Activated CD4-positive, alpha-beta memory T cell treated with anti-CD3 and anti-CD28 coated beads for 36 hours (primary cell): ENCODE data around the gene KLHL5. TPM values are rescaled to one million over a fixed set of nuclear protein-coding genes. Genes with fewer than 3 reads are reported as not detected.

Experiments used
- CTCF ChIA-PET: fragments of 350-600 bp; sonication (Branson Sonifier 250); formaldehyde crosslinking; loops from one replicate; lab custom pipeline; 2021; ENCODE audit warnings: antibody characterized with exemption, inconsistent platforms; lab: Charles Lee
- POLR2A ChIA-PET: fragments of 350-600 bp; sonication (Branson Sonifier 250); formaldehyde crosslinking; loops from one replicate; lab custom pipeline; 2021; ENCODE audit warnings: antibody characterized with exemption; lab: Charles Lee
- DNase-seq: peaks from one replicate; pipeline ENCODE4 v3.0.0-alpha.2; 2020
- H3K27ac Mint-ChIP-seq: one replicate; pipeline ENCODE4 v1.8.0; 2021; ENCODE audit warnings: mixed read lengths
- H3K27me3 Mint-ChIP-seq: one replicate; pipeline ENCODE4 v1.8.0; 2021; ENCODE audit warnings: mixed read lengths
- H3K36me3 Mint-ChIP-seq: one replicate; pipeline ENCODE4 v1.8.0; 2021; ENCODE audit warnings: mixed read lengths
- H3K4me1 Mint-ChIP-seq: one replicate; pipeline ENCODE4 v1.8.0; 2021; ENCODE audit warnings: low read depth, mixed read lengths
- H3K4me3 Mint-ChIP-seq: one replicate; pipeline ENCODE4 v1.8.0; 2021; ENCODE audit warnings: mild to moderate bottlenecking, mixed read lengths
- H3K9me3 Mint-ChIP-seq: one replicate; pipeline ENCODE4 v1.8.0; 2021; ENCODE audit warnings: mixed read lengths
- intact Hi-C: fragments of 100-400 bp; cut with micrococcal nuclease; formaldehyde crosslinking; loops from one replicate; pipeline ENCODE4 v1.15.1; 2023
- total RNA-seq, 2 experiments: library from RNA; stranded (reverse); gene quantifications; one replicate each; pipeline ENCODE4 v1.2.3, GENCODE V29; 2021

The KLHL5 gene
- total RNA-seq, 2 experiments from 2014 or later: 35.2 to 35.6 TPM

DNA sequence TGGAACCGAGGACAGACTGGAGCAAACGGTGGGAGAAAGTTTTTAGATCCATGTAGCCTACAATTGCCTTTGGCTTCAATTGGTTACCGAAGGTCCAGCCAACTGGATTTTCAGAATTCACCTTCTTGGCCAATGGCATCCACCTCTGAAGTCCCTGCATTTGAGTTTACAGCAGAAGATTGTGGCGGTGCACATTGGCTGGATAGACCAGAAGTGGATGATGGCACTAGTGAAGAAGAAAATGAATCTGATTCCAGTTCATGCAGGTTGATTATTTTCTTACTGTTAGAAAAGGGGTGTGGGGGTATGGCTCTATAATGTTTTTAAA is 702 bp downstream of the KLHL5 start:
- CTCF ChIA-PET: interaction anchor here (0.6 to 1.2 kb wide), 2 partner anchors 36 to 72 kb away, joined by 3 to 5 read pairs; no protein-coding TSS in a partner anchor
- no peak overlapping the region for H3K4me3 Mint-ChIP-seq
- no peak for DNase-seq
- H3K9me3 Mint-ChIP-seq: no peaks in the 10 kb centered on the region
- intact Hi-C loops: no loop called here
- H3K36me3 Mint-ChIP-seq: peaks cover 2% of the 10 kb centered on the region
- H3K27ac Mint-ChIP-seq: no peak overlapping the region
- POLR2A ChIA-PET: no interaction called here
- H3K27me3 Mint-ChIP-seq: no peaks in the 10 kb centered on the region
- H3K4me1 Mint-ChIP-seq: peaks cover 42% of the 10 kb centered on the region

DNA sequence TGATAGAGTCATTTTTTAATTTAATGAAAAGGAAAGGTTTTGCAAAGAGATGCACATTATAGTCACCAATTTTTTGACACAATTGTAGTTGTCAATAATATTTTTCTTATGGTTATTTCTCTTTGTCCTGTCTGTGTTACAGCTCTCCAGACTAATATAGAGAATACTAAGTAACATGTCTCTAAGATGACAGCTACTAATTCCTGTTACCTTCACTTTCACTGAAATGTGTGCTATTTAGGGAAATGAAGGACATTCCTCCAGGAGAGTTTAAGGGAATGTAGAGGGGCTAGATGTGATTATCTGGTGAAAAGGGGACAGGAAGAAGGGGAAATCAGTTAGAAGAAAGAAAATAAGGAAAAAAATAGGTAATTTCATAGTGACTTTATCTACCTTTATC is 1.4 kb downstream of the KLHL5 start:
- Mint-ChIP-seq H3K27ac (no peak overlapping the region), H3K9me3 (no peaks in the 10 kb centered on the region), H3K4me1 (peaks cover 48% of the 10 kb centered on the region), H3K4me3 (no peak overlapping the region), H3K27me3 (no peaks in the 10 kb centered on the region), H3K36me3 (peaks cover 2% of the 10 kb centered on the region)
- intact Hi-C loops: no loop called here
- ChIA-PET CTCF (interaction anchor here (0.6 to 1.3 kb wide), 2 partner anchors 35 to 71 kb away, joined by 4 to 5 read pairs; no protein-coding TSS in a partner anchor), POLR2A (no interaction called here)
- no peak for DNase-seq

GRCh38 chr4:39066371-39066770 is 4.3 kb downstream of the KLHL5 start:
- CTCF ChIA-PET: no interaction called here
- no peaks in the 10 kb centered on the region for H3K27me3 Mint-ChIP-seq
- H3K36me3 Mint-ChIP-seq: peaks cover 2% of the 10 kb centered on the region
- H3K4me1 Mint-ChIP-seq: peaks cover 53% of the 10 kb centered on the region
- POLR2A ChIA-PET: no interaction called here
- no peak for DNase-seq
- intact Hi-C loops: no loop called here
- no peak overlapping the region for H3K27ac Mint-ChIP-seq
- H3K9me3 Mint-ChIP-seq: no peaks in the 10 kb centered on the region
- no peak overlapping the region for H3K4me3 Mint-ChIP-seq

DNA sequence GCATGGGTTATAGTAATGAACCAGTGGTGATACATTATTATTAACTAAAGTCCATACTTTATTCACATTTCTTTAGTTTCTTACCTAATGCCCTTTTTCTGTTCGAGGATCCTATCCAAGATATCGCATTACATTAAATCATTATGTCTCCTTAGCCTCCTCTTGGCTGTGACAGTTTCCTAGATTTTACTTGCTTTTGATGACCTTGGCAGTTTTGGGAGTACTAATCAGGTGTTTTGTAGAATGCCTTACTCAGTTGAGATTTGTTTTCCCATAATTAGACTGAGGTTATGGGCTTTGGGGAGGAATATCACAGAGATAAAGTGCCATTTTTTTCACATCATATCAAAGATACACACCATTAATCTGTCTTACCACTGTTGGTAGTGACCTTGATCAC is 5.0 kb downstream of the KLHL5 start:
- H3K9me3 Mint-ChIP-seq: no peaks in the 10 kb centered on the region
- H3K4me3 Mint-ChIP-seq: no peak overlapping the region
- ChIA-PET POLR2A (no interaction called here), CTCF (interaction anchor here (0.6 kb wide), 1 partner anchor 15 kb away, joined by 4 read pairs; no protein-coding TSS in a partner anchor)
- no peak overlapping the region for H3K27ac Mint-ChIP-seq
- H3K36me3 Mint-ChIP-seq: peaks cover 2% of the 10 kb centered on the region
- no peak for DNase-seq
- peaks cover 46% of the 10 kb centered on the region for H3K4me1 Mint-ChIP-seq
- no peaks in the 10 kb centered on the region for H3K27me3 Mint-ChIP-seq
- intact Hi-C loops: no loop called here

- ChIA-PET CTCF (interaction anchor here (0.6 to 1.0 kb wide), 3 partner anchors 15 to 859 kb away, joined by 3 to 4 read pairs (median 4); no protein-coding TSS in a partner anchor), POLR2A (no interaction called here)
- intact Hi-C loops: no loop called here
- Mint-ChIP-seq H3K4me1 (peaks cover 42% of the 10 kb centered on the region), H3K27me3 (no peaks in the 10 kb centered on the region), H3K4me3 (no peak overlapping the region), H3K9me3 (no peaks in the 10 kb centered on the region), H3K27ac (no peak overlapping the region), H3K36me3 (peaks cover 2% of the 10 kb centered on the region)
- no peak for DNase-seq
These were observed 5.4 kb downstream of the KLHL5 start for GRCh38 chr4:39067451-39067850.

DNA sequence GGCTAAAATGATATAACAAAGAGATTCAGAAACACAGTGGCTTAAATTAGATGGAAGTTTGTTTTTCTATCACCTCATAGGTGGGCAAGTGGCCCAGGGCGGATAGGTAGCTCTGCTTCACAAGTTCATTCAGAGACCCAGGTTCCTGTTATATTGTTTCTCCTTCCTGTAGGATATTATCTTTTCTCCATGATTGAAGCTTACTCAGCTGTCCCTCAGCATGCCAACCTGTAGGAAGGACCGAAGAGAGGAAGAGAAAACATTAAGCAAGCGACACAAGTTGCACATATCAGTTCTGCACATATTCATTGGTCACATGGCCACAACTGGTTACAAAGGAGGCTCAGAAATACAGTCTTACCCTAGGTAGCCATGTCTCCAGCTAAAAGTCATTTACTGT is 6.9 kb downstream of the KLHL5 start:
- DNase-seq: no peak
- ChIA-PET CTCF (no interaction called here), POLR2A (no interaction called here)
- intact Hi-C loops: no loop called here
- H3K4me1 Mint-ChIP-seq: peaks cover 30% of the 10 kb centered on the region
- no peaks in the 10 kb centered on the region for H3K27me3 Mint-ChIP-seq
- no peaks in the 10 kb centered on the region for H3K9me3 Mint-ChIP-seq
- H3K27ac Mint-ChIP-seq: no peak overlapping the region
- H3K36me3 Mint-ChIP-seq: peaks cover 2% of the 10 kb centered on the region
- H3K4me3 Mint-ChIP-seq: no peak overlapping the region

- Mint-ChIP-seq H3K36me3 (peaks cover 32% of the 10 kb centered on the region), H3K4me1 (no peaks in the 10 kb centered on the region), H3K9me3 (no peaks in the 10 kb centered on the region), H3K4me3 (no peak overlapping the region), H3K27ac (no peak overlapping the region), H3K27me3 (no peaks in the 10 kb centered on the region)
- POLR2A ChIA-PET: no interaction called here
- intact Hi-C loops: no loop called here
- no peak for DNase-seq
- CTCF ChIA-PET: interaction anchor here (0.7 to 1.6 kb wide), 2 partner anchors 20 to 338 kb away, joined by 3 read pairs; no protein-coding TSS in a partner anchor
These were observed 16.8 kb downstream of the KLHL5 start for GRCh38 chr4:39078829-39079228.

DNA sequence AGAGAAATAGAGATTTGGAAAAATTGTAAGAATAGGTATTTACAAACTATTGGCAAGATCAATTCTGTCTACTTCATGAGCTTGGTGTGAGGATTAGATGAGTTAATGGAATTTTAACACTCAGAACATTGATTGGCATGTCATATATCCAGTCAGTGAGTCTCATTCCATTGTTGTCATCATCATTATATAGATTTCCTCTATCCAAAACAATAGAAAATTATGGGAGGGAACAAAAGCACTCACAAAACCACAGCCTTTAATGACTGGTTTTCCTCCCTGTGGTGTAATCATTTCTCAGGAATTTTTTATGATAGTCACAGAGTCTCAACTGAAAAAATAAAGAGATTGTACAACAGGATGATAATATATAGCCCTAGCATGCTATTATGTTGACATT is 21.1 kb downstream of the KLHL5 start:
- ChIA-PET CTCF (no interaction called here), POLR2A (no interaction called here)
- intact Hi-C loops: no loop called here
- Mint-ChIP-seq H3K27ac (no peak overlapping the region), H3K36me3 (peaks cover 20% of the 10 kb centered on the region), H3K27me3 (no peaks in the 10 kb centered on the region), H3K4me3 (no peak overlapping the region), H3K9me3 (no peaks in the 10 kb centered on the region), H3K4me1 (no peaks in the 10 kb centered on the region)
- DNase-seq: no peak

DNA sequence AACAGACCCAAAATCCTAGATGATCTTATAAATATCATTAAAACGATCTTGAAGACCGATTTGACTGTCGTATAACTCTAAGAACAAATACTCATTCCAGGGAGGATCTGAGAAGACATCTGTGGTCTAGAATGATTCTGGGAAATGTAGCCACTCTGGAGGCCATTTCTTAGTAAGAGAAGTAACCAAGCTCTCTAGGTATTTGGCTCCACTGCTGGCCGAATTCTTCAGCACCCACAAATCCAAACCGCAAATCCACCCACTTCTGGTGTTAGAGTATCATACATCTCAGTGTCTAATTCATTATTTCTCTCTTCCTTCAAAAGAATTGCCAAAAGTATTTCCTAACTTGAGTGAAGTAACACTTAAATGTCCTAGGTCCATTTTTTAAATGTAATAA is 23.9 kb downstream of the KLHL5 start:
- Mint-ChIP-seq H3K27ac (no peak overlapping the region), H3K36me3 (peaks cover 28% of the 10 kb centered on the region), H3K4me1 (no peaks in the 10 kb centered on the region), H3K27me3 (no peaks in the 10 kb centered on the region), H3K4me3 (no peak overlapping the region), H3K9me3 (no peaks in the 10 kb centered on the region)
- no peak for DNase-seq
- intact Hi-C loops: no loop called here
- CTCF ChIA-PET: interaction anchor here (0.6 to 1.5 kb wide), 2 partner anchors 184 to 326 kb away, joined by 3 to 6 read pairs; no protein-coding TSS in a partner anchor
- POLR2A ChIA-PET: interaction anchor here (0.5 kb wide), 1 partner anchor 497 kb away, joined by 3 read pairs; no protein-coding TSS in a partner anchor

DNA sequence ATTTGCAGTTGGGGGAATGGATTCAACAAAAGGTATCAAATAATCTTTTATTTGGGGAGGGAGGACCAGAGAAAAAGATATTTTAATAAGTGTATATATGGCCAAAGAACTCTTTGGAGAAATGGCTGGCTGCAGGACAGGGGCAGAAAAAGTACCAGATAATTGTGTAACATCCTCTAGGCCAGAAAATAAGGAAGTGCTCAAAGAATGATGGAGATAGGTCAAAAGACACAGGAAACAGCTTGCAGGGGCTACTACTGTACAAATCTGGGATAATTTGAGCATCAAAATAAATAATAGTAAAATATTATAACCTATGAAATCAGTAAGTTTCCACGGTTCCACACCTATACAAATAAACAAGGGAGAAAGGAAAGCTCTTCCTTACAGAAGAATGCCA is 34.8 kb downstream of the KLHL5 start:
- intact Hi-C loops: no loop called here
- POLR2A ChIA-PET: no interaction called here
- CTCF ChIA-PET: no interaction called here
- no peak for DNase-seq
- no peak overlapping the region for H3K4me3 Mint-ChIP-seq
- no peaks in the 10 kb centered on the region for H3K27me3 Mint-ChIP-seq
- no peaks in the 10 kb centered on the region for H3K4me1 Mint-ChIP-seq
- peaks cover 10% of the 10 kb centered on the region for H3K36me3 Mint-ChIP-seq
- no peak overlapping the region for H3K27ac Mint-ChIP-seq
- no peaks in the 10 kb centered on the region for H3K9me3 Mint-ChIP-seq

DNA sequence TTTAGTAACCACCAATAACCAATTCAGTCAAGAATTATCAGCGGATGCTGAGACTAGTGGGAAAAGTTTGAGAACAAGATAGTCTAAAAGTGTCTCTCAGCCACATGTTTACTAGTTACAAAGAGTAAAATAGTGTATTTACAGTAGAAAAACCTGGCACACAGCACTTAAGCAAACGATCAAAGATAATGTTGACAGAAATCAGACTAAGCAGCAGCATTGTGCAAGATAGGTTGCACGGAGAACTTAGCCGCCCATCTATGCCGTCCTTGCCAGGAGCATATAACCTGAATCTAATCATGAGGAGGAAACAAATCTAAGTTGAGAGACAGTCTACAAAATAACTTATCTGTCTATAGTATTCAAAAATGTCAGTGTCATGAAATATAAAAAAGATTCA is 35.3 kb downstream of the KLHL5 start:
- H3K36me3 Mint-ChIP-seq: peaks cover 10% of the 10 kb centered on the region
- ChIA-PET CTCF (no interaction called here), POLR2A (no interaction called here)
- H3K4me3 Mint-ChIP-seq: no peak overlapping the region
- no peaks in the 10 kb centered on the region for H3K27me3 Mint-ChIP-seq
- H3K9me3 Mint-ChIP-seq: no peaks in the 10 kb centered on the region
- H3K27ac Mint-ChIP-seq: no peak overlapping the region
- no peak for DNase-seq
- no peaks in the 10 kb centered on the region for H3K4me1 Mint-ChIP-seq
- intact Hi-C loops: no loop called here

DNA sequence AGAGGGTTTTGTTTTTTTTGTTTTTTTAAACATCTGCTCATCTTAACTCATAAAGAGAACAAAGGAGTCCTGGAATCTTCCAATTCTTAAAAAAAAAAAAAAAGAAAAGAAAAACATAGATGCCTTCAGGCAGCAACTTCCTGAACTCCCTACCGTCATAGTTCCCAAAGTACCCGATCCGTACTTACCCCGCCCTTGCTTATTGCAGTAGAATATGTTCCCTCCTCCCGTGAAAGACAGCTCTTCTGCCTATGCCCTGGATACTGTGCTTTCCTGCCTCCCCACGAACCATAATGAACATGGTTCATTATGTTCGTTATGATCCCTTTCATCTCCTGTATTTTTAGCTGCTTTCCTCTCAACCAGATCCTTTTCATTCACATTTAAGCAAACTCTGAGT is 40.3 kb downstream of the KLHL5 start:
- no peak for DNase-seq
- H3K27me3 Mint-ChIP-seq: no peaks in the 10 kb centered on the region
- H3K36me3 Mint-ChIP-seq: peaks cover 27% of the 10 kb centered on the region
- ChIA-PET CTCF (no interaction called here), POLR2A (no interaction called here)
- intact Hi-C loops: no loop called here
- H3K4me3 Mint-ChIP-seq: no peak overlapping the region
- H3K9me3 Mint-ChIP-seq: no peaks in the 10 kb centered on the region
- H3K27ac Mint-ChIP-seq: no peak overlapping the region
- H3K4me1 Mint-ChIP-seq: no peaks in the 10 kb centered on the region

DNA sequence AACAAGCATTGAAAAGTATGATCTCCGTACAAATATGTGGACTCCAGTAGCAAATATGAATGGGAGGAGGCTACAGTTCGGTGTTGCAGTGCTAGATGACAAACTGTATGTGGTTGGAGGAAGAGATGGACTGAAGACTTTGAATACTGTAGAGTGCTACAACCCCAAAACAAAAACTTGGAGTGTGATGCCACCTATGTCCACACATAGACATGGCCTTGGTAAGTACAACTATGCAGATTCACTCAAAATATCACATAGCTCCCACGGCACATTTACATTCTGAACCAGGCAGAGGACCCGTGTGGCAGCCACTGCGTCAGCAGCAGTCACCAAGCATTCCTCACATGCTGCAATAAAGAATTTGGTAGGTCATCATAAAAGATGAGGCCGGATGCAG is 41.3 kb downstream of the KLHL5 start:
- intact Hi-C loops: no loop called here

More for the DNA sequence above, 41.3 kb downstream of the KLHL5 start:
- H3K4me3 Mint-ChIP-seq: no peak overlapping the region
- ChIA-PET POLR2A (no interaction called here), CTCF (interaction anchor here (1.1 kb wide), 1 partner anchor 11 kb away, joined by 3 read pairs; no protein-coding TSS in a partner anchor)
- no peaks in the 10 kb centered on the region for H3K4me1 Mint-ChIP-seq
- peaks cover 25% of the 10 kb centered on the region for H3K36me3 Mint-ChIP-seq
- H3K27ac Mint-ChIP-seq: no peak overlapping the region
- no peak for DNase-seq
- no peaks in the 10 kb centered on the region for H3K9me3 Mint-ChIP-seq
- H3K27me3 Mint-ChIP-seq: no peaks in the 10 kb centered on the region
